Epithelial cell of prostate (primary cell): ENCODE data around the gene GDAP1L1.

ENCODE experiments used
- DNase-seq: peaks from one replicate; pipeline ENCODE4 v3.0.0-alpha.2; 2011; ENCODE audit warnings: low read depth, low spot score
- H3K27ac ChIP-seq: fragments of 450-650 bp; 2 replicates; pipeline ENCODE4 v1.5.1; 2017; ENCODE audit warnings: mild to moderate bottlenecking

The GDAP1L1 gene

GRCh38 chr20:44247131-44247571, at the start of gene GDAP1L1:
Gene GDAP1L1 (plus strand): TSS chr20:44247308. CDS start chr20:44247335, 27 bp downstream.
- H3K27ac ChIP-seq = no peak within 1 kb of the TSS
- DNase-seq = no peak

- H3K27ac ChIP-seq = no peak overlapping the region
- DNase-seq = no peak
Observed at GRCh38 chr20:44198872-44199271, 48.2 kb upstream of the GDAP1L1 start.

- DNase-seq = no peak
- H3K27ac ChIP-seq = no peak overlapping the region
Observed at GRCh38 chr20:44199877-44200276, 47.2 kb upstream of the GDAP1L1 start.

- no peak overlapping the region for H3K27ac ChIP-seq
- DNase-seq = no peak
Observed at GRCh38 chr20:44200371-44200770, 46.7 kb upstream of the GDAP1L1 start.

- no peak for DNase-seq
- H3K27ac ChIP-seq = no peak overlapping the region
Observed at GRCh38 chr20:44200983-44201382, 46.1 kb upstream of the GDAP1L1 start.

- DNase-seq = no peak
- peak overlapping the region; percentile 77 for H3K27ac ChIP-seq
Observed at GRCh38 chr20:44203161-44203560, 43.9 kb upstream of the GDAP1L1 start.

- peak overlapping the region; percentile 77 for H3K27ac ChIP-seq
- DNase-seq = peak; percentile 91
Observed at GRCh38 chr20:44204156-44204831, 42.8 kb upstream of the GDAP1L1 start.

GRCh38 chr20:44204832-44205215, 42.3 kb upstream of the GDAP1L1 start:
- H3K27ac ChIP-seq = peak overlapping the region; percentile 77
- no peak for DNase-seq

GRCh38 chr20:44206132-44206531, 41.0 kb upstream of the GDAP1L1 start:
- H3K27ac ChIP-seq = peak overlapping the region; percentile 77
- DNase-seq = no peak

GRCh38 chr20:44207126-44207723, 39.9 kb upstream of the GDAP1L1 start:
- no peak overlapping the region for H3K27ac ChIP-seq
- DNase-seq = no peak

GRCh38 chr20:44208165-44208564, 38.9 kb upstream of the GDAP1L1 start:
- no peak for DNase-seq

GRCh38 chr20:44208770-44209169, 38.3 kb upstream of the GDAP1L1 start:
- DNase-seq = no peak
- peak overlapping the region; percentile 94 for H3K27ac ChIP-seq

More at GRCh38 chr20:44208165-44208564, 38.9 kb upstream of the GDAP1L1 start:
- no peak overlapping the region for H3K27ac ChIP-seq

GRCh38 chr20:44209686-44210405, 37.3 kb upstream of the GDAP1L1 start:
- H3K27ac ChIP-seq = peak overlapping the region; percentile 94
- no peak for DNase-seq

- peak; percentile 90 for DNase-seq
- peak within 1 kb of the TSS; percentile 94 for H3K27ac ChIP-seq
Observed at GRCh38 chr20:44210406-44211176, 36.5 kb upstream of the GDAP1L1 start, which contains the start of gene OSER1. Gene OSER1 (minus strand): TSS chr20:44210771. CDS start chr20:44206957, 3,814 bp downstream.

GRCh38 chr20:44211177-44212039, 35.7 kb upstream of the GDAP1L1 start:
- peak overlapping the region; percentile 94 for H3K27ac ChIP-seq
- DNase-seq = no peak

- peak overlapping the region; percentile 17 for H3K27ac ChIP-seq
- DNase-seq = peak; percentile 85
Observed at GRCh38 chr20:44212792-44213191, 34.3 kb upstream of the GDAP1L1 start.

- H3K27ac ChIP-seq = no peak overlapping the region
- DNase-seq = no peak
Observed at GRCh38 chr20:44215125-44215524, 32.0 kb upstream of the GDAP1L1 start.

- no peak overlapping the region for H3K27ac ChIP-seq
- no peak for DNase-seq
Observed at GRCh38 chr20:44217342-44218092, 29.6 kb upstream of the GDAP1L1 start.

- no peak overlapping the region for H3K27ac ChIP-seq
- DNase-seq = no peak
Observed at GRCh38 chr20:44218446-44218845, 28.7 kb upstream of the GDAP1L1 start.
